Progenitor cell of endocrine pancreas (in vitro differentiated cells): Measurements from ENCODE around the gene SH3BGRL2. TPM values are rescaled to one million over a fixed set of nuclear protein-coding genes. Genes with fewer than 3 reads are reported as not detected.

Experiments
- DNase-seq: peaks from one replicate; pipeline ENCODE4 v3.0.0; 2021; ENCODE audit warnings: low spot score; ENCODE audit not compliant: unreplicated experiment
- H3K27ac Mint-ChIP-seq: 2 replicates; pipeline ENCODE4 v1.8.0; 2021; ENCODE audit warnings: mild to moderate bottlenecking, moderate library complexity, mixed read lengths
- H3K27me3 Mint-ChIP-seq: 2 replicates; pipeline ENCODE4 v1.8.0; 2021; ENCODE audit warnings: mixed read lengths
- H3K36me3 Mint-ChIP-seq: 2 replicates; pipeline ENCODE4 v1.8.0; 2022; ENCODE audit warnings: mixed read lengths; ENCODE audit not compliant: insufficient read depth
- H3K4me1 Mint-ChIP-seq: 2 replicates; pipeline ENCODE4 v1.8.0; 2021; ENCODE audit warnings: low read depth, mixed read lengths
- H3K4me3 Mint-ChIP-seq: 2 replicates; pipeline ENCODE4 v1.8.0; 2021; ENCODE audit warnings: low read depth, mild to moderate bottlenecking, moderate library complexity, mixed read lengths
- H3K9me3 Mint-ChIP-seq: 2 replicates; pipeline ENCODE4 v1.8.0; 2021; ENCODE audit warnings: low read depth, mixed read lengths
- CTCF ChIP-seq: fragments of 200-600 bp; sonication (generic); IDR thresholded peaks from one replicate; pipeline ENCODE4 v1.5.0; 2021; ENCODE audit warnings: antibody characterized with exemption, mild to moderate bottlenecking; ENCODE audit not compliant: unreplicated experiment
- total RNA-seq: library from RNA; stranded (reverse); gene quantifications from 2 replicates; pipeline ENCODE4 v1.2.1, GENCODE V29; 2021

Gene SH3BGRL2
- total RNA-seq, 1 donor from 2014 or later: 49.1 TPM

GRCh38 chr6:79630380-79630882 lies 698 bp upstream of the SH3BGRL2 start:
- no peaks in the 10 kb centered on the region for H3K9me3 Mint-ChIP-seq
- TF ChIP-seq CTCF: no peak
- peaks cover 38% of the 10 kb centered on the region for H3K4me1 Mint-ChIP-seq
- H3K4me3 Mint-ChIP-seq: peak overlapping the region; percentile 99
- DNase-seq: no peak
- no peaks in the 10 kb centered on the region for H3K27me3 Mint-ChIP-seq
- H3K27ac Mint-ChIP-seq: peak overlapping the region; percentile 97
- H3K36me3 Mint-ChIP-seq: peaks cover 4% of the 10 kb centered on the region

GRCh38 chr6:79631693-79632172 lies 604 bp downstream of the SH3BGRL2 start:
- Mint-ChIP-seq H3K27ac (peak overlapping the region; percentile 97), H3K27me3 (no peaks in the 10 kb centered on the region), H3K9me3 (no peaks in the 10 kb centered on the region), H3K4me3 (peak overlapping the region; percentile 99), H3K36me3 (peaks cover 7% of the 10 kb centered on the region), H3K4me1 (peaks cover 41% of the 10 kb centered on the region)
- no peak for TF ChIP-seq CTCF
- no peak for DNase-seq

- H3K9me3 Mint-ChIP-seq: no peaks in the 10 kb centered on the region
- peaks cover 6% of the 10 kb centered on the region for H3K36me3 Mint-ChIP-seq
- no peaks in the 10 kb centered on the region for H3K27me3 Mint-ChIP-seq
- H3K4me1 Mint-ChIP-seq: peaks cover 41% of the 10 kb centered on the region
- DNase-seq: no peak
- H3K27ac Mint-ChIP-seq: peak overlapping the region; percentile 97
- TF ChIP-seq CTCF: no peak
- peak overlapping the region; percentile 99 for H3K4me3 Mint-ChIP-seq
Measured at GRCh38 chr6:79632580-79632979, 1.5 kb downstream of the SH3BGRL2 start.

GRCh38 chr6:79634491-79635231 lies 3.5 kb downstream of the SH3BGRL2 start:
- TF ChIP-seq CTCF: no peak
- Mint-ChIP-seq H3K4me3 (no peak overlapping the region), H3K36me3 (peaks cover 5% of the 10 kb centered on the region), H3K4me1 (peaks cover 33% of the 10 kb centered on the region), H3K9me3 (no peaks in the 10 kb centered on the region), H3K27ac (no peak overlapping the region), H3K27me3 (no peaks in the 10 kb centered on the region)
- DNase-seq: no peak

GRCh38 chr6:79635232-79635543 lies 4.1 kb downstream of the SH3BGRL2 start:
- H3K27me3 Mint-ChIP-seq: no peaks in the 10 kb centered on the region
- no peaks in the 10 kb centered on the region for H3K9me3 Mint-ChIP-seq
- DNase-seq: no peak
- peaks cover 35% of the 10 kb centered on the region for H3K4me1 Mint-ChIP-seq
- H3K4me3 Mint-ChIP-seq: no peak overlapping the region
- H3K36me3 Mint-ChIP-seq: peaks cover 5% of the 10 kb centered on the region
- H3K27ac Mint-ChIP-seq: no peak overlapping the region
- TF ChIP-seq CTCF: no peak
